ENCODE measurements around the gene AK1. TPM values are rescaled to one million over a fixed set of nuclear protein-coding genes. Genes with fewer than 3 reads are reported as not detected.

AK1 gene
- total and polyA plus RNA-seq, 2 of the 13 experiments (the other 11 are each of a cell fraction or from before 2014, with no cell fraction given) = 19.1 to 32.8 TPM

GRCh38 chr9:127903557-127904475 is 26.3 kb upstream of the AK1 start (continued):
- TF ChIP-seq ZNF710 (CRISPR knock-in tag; IDR thresholded peaks at IDR 0.05; ENCODE audit: borderline replicate concordance) (no peak; the same call in 1 of the 2 replicates), ZSCAN12 (CRISPR knock-in tag; IDR thresholded peaks at IDR 0.05) (no peak), CHCHD3 (CRISPR knock-in tag; IDR thresholded peaks at IDR 0.05) (no peak), GZF1 (CRISPR knock-in tag; IDR thresholded peaks at IDR 0.05) (no peak), GATA4 (IDR thresholded peaks at IDR 0.05; ENCODE audit: borderline replicate concordance, low read depth) (no peak), ZNF503 (CRISPR knock-in tag; IDR thresholded peaks at IDR 0.05) (peak; percentile 59; the same call in 1 of the 2 replicates), ZNF709 (CRISPR knock-in tag; IDR thresholded peaks at IDR 0.05) (no peak), SPEN (CRISPR knock-in tag; IDR thresholded peaks at IDR 0.05; ENCODE audit: low read depth) (peak; percentile 84), TAF1 (CRISPR knock-in tag; IDR thresholded peaks at IDR 0.05) (peak; percentile 42; the same call in 1 of the 2 replicates), ELF4 (CRISPR knock-in tag; IDR thresholded peaks at IDR 0.05; ENCODE audit: borderline replicate concordance) (no peak), ZNF772 (CRISPR knock-in tag; IDR thresholded peaks at IDR 0.05) (no peak), E2F1 (CRISPR knock-in tag; IDR thresholded peaks at IDR 0.05) (no peak), NR2F6 (IDR thresholded peaks at IDR 0.05) (peak; percentile 42), NR2F6 (CRISPR knock-in tag; IDR thresholded peaks at IDR 0.05) (peak; percentile 89), RCOR2 (CRISPR knock-in tag; IDR thresholded peaks at IDR 0.05) (peak; percentile 20; the same call in 1 of the 2 replicates), ZC3H4 (CRISPR knock-in tag; IDR thresholded peaks at IDR 0.05; ENCODE audit: borderline replicate concordance) (0 out of 2 replicates have a peak, but pooled peaks have one; percentile 7), MTF2 (CRISPR knock-in tag; IDR thresholded peaks at IDR 0.05; ENCODE audit: borderline replicate concordance) (no peak), ZSCAN22 (CRISPR knock-in tag; IDR thresholded peaks at IDR 0.05) (no peak), MEIS1 (CRISPR knock-in tag; IDR thresholded peaks at IDR 0.05; ENCODE audit: borderline replicate concordance) (peak; percentile 91; the same call in 1 of the 2 replicates), CERS6 (CRISPR knock-in tag; IDR thresholded peaks at IDR 0.05) (no peak), NFYC (CRISPR knock-in tag; IDR thresholded peaks at IDR 0.05) (no peak), ZNF598 (CRISPR knock-in tag; IDR thresholded peaks at IDR 0.05; ENCODE audit: borderline replicate concordance) (no peak), ZNF329 (CRISPR knock-in tag; IDR thresholded peaks at IDR 0.05; ENCODE audit: low read depth) (no peak), PHF21A (CRISPR knock-in tag; IDR thresholded peaks at IDR 0.05) (peak; percentile 84), SSRP1 (CRISPR knock-in tag; IDR thresholded peaks at IDR 0.05) (no peak)

Data from HepG2 (cell line).